Activated CD8-positive, alpha-beta T cell treated with anti-CD3 and anti-CD28 coated beads for 36 hours (primary cell): Measurements from ENCODE around the gene CXCL1. TPM values are rescaled to one million over a fixed set of nuclear protein-coding genes. Genes with fewer than 3 reads are reported as not detected.

Experiments
- ATAC-seq: fragments of 200-7000 bp; cut with Tn5 transposase; one replicate; pipeline ENCODE4 v1.10.0; 2021; ENCODE audit warnings: mild to moderate bottlenecking, moderate library complexity
- CTCF ChIA-PET: fragments of 350-600 bp; sonication (Branson Sonifier 250); formaldehyde crosslinking; loops from one replicate; lab custom pipeline; 2021; ENCODE audit warnings: antibody characterized with exemption; lab: Charles Lee
- POLR2A ChIA-PET: fragments of 350-600 bp; sonication (Branson Sonifier 250); formaldehyde crosslinking; loops from one replicate; lab custom pipeline; 2021; ENCODE audit warnings: antibody characterized with exemption; lab: Charles Lee
- DNase-seq: peaks from one replicate; pipeline ENCODE4 v3.0.0-alpha.2; 2020
- H3K27ac Mint-ChIP-seq: one replicate; pipeline ENCODE4 v1.8.0; 2021; ENCODE audit warnings: mild to moderate bottlenecking, mixed read lengths
- H3K27me3 Mint-ChIP-seq: one replicate; pipeline ENCODE4 v1.8.0; 2021; ENCODE audit warnings: mixed read lengths
- H3K36me3 Mint-ChIP-seq: one replicate; pipeline ENCODE4 v1.8.0; 2021; ENCODE audit warnings: low read depth, mixed read lengths
- H3K4me1 Mint-ChIP-seq: one replicate; pipeline ENCODE4 v1.8.0; 2021; ENCODE audit warnings: low read depth, mixed read lengths
- H3K4me3 Mint-ChIP-seq: one replicate; pipeline ENCODE4 v1.8.0; 2021; ENCODE audit warnings: mild to moderate bottlenecking, moderate library complexity, mixed read lengths
- H3K9me3 Mint-ChIP-seq: one replicate; pipeline ENCODE4 v1.8.0; 2021; ENCODE audit warnings: mixed read lengths
- CTCF ChIP-seq: fragments of 200-600 bp; IDR thresholded peaks from one replicate; pipeline ENCODE4 v1.8.0; 2022; ENCODE audit warnings: antibody characterized with exemption, mild to moderate bottlenecking
- intact Hi-C: fragments of 100-400 bp; cut with micrococcal nuclease; formaldehyde crosslinking; loops from one replicate; pipeline ENCODE4 v1.10.0; 2022
- total RNA-seq, 2 experiments: library from RNA; stranded (reverse); gene quantifications; one replicate each; pipeline ENCODE4 v1.2.3, GENCODE V29; 2021

Gene CXCL1
- total RNA-seq, 2 experiments from 2014 or later: not detected

- ChIA-PET CTCF (no interaction called here), POLR2A (interaction anchor here (0.8 kb wide), 1 partner anchor 38 kb away, joined by 3 read pairs; no protein-coding TSS in a partner anchor)
- H3K36me3 Mint-ChIP-seq: no peaks in the 10 kb centered on the region
- ATAC-seq: no peak
- TF ChIP-seq CTCF: no peak
- no peak overlapping the region for H3K4me3 Mint-ChIP-seq
- H3K4me1 Mint-ChIP-seq: no peaks in the 10 kb centered on the region
- DNase-seq: no peak
- H3K9me3 Mint-ChIP-seq: peaks cover 1% of the 10 kb centered on the region
- no peaks in the 10 kb centered on the region for H3K27me3 Mint-ChIP-seq
- no peak overlapping the region for H3K27ac Mint-ChIP-seq
- intact Hi-C loops: no loop called here
Observed at GRCh38 chr4:73902817-73903547, 33.8 kb downstream of the CXCL1 start.

GRCh38 chr4:73904491-73904890, 35.3 kb downstream of the CXCL1 start:
- ATAC-seq: no peak
- Mint-ChIP-seq H3K4me1 (no peaks in the 10 kb centered on the region), H3K9me3 (peaks cover 1% of the 10 kb centered on the region), H3K27me3 (no peaks in the 10 kb centered on the region), H3K36me3 (no peaks in the 10 kb centered on the region), H3K27ac (no peak overlapping the region), H3K4me3 (no peak overlapping the region)
- ChIA-PET POLR2A (no interaction called here), CTCF (no interaction called here)
- TF ChIP-seq CTCF: no peak
- intact Hi-C loops: no loop called here
- DNase-seq: no peak

GRCh38 chr4:73908965-73909364, 39.8 kb downstream of the CXCL1 start:
- Mint-ChIP-seq H3K4me1 (no peaks in the 10 kb centered on the region), H3K36me3 (no peaks in the 10 kb centered on the region), H3K27me3 (no peaks in the 10 kb centered on the region), H3K4me3 (no peak overlapping the region), H3K27ac (no peak overlapping the region), H3K9me3 (peaks cover 1% of the 10 kb centered on the region)
- no peak for TF ChIP-seq CTCF
- intact Hi-C loops: no loop called here
- ChIA-PET POLR2A (no interaction called here), CTCF (no interaction called here)
- no peak for DNase-seq
- no peak for ATAC-seq

- Mint-ChIP-seq H3K4me3 (no peak overlapping the region), H3K36me3 (no peaks in the 10 kb centered on the region), H3K27ac (no peak overlapping the region), H3K9me3 (peaks cover under 1% of the 10 kb centered on the region), H3K27me3 (no peaks in the 10 kb centered on the region), H3K4me1 (no peaks in the 10 kb centered on the region)
- intact Hi-C loops: no loop called here
- DNase-seq (no peak), ATAC-seq (no peak)
- ChIA-PET CTCF (no interaction called here), POLR2A (no interaction called here)
- TF ChIP-seq CTCF: no peak
Observed at GRCh38 chr4:73911746-73912145, 42.6 kb downstream of the CXCL1 start.

- H3K4me1 Mint-ChIP-seq: no peaks in the 10 kb centered on the region
- ChIA-PET CTCF (no interaction called here), POLR2A (no interaction called here)
- no peak for TF ChIP-seq CTCF
- H3K9me3 Mint-ChIP-seq: no peaks in the 10 kb centered on the region
- intact Hi-C loops: no loop called here
- H3K36me3 Mint-ChIP-seq: no peaks in the 10 kb centered on the region
- H3K27ac Mint-ChIP-seq: no peak overlapping the region
- DNase-seq (no peak), ATAC-seq (no peak)
- no peak overlapping the region for H3K4me3 Mint-ChIP-seq
- no peaks in the 10 kb centered on the region for H3K27me3 Mint-ChIP-seq
Observed at GRCh38 chr4:73912191-73912590, 43.0 kb downstream of the CXCL1 start.
